ENCODE data around the gene GAN.

- TF ChIP-seq CTCF (IDR thresholded peaks at IDR 0.05) = no peak
- TF ChIP-seq EZH2 (IDR thresholded peaks at IDR 0.05) = no peak
Measured at GRCh38 chr16:81399909-81400308, 85.1 kb downstream of the GAN start.
